ENCODE results near the gene MYO18B.

DNA sequence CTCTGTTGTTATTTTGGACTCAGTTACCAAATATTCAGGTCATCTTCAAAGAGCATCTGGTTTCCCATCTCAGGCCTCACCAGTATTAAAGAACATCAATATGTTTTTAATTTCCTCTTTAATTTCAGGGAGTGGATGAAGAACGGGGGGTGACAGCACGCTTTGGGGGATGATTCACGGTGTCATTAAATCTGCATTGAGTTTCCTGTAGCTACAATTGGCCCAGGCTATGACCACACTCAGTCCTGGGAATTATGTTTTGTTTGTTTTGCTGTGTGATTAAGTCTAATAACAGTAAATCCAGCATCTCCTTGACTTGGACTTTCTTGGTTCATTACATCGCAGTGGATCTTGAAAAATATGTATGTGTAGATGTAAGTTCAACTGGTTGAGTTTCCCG is 277.6 kb downstream of the MYO18B start:
- TF ChIP-seq, protein P1, sequence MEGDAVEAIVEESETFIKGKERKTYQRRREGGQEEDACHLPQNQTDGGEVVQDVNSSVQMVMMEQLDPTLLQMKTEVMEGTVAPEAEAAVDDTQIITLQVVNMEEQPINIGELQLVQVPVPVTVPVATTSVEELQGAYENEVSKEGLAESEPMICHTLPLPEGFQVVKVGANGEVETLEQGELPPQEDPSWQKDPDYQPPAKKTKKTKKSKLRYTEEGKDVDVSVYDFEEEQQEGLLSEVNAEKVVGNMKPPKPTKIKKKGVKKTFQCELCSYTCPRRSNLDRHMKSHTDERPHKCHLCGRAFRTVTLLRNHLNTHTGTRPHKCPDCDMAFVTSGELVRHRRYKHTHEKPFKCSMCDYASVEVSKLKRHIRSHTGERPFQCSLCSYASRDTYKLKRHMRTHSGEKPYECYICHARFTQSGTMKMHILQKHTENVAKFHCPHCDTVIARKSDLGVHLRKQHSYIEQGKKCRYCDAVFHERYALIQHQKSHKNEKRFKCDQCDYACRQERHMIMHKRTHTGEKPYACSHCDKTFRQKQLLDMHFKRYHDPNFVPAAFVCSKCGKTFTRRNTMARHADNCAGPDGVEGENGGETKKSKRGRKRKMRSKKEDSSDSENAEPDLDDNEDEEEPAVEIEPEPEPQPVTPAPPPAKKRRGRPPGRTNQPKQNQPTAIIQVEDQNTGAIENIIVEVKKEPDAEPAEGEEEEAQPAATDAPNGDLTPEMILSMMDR (IDR thresholded peaks at IDR 0.05; ENCODE audit: low read length): no peak
- TF ChIP-seq EZH2 (optimal IDR thresholded peaks at IDR 0.05; ENCODE audit: low read depth, low read length) (no peak), EZH2phosphoT487 (IDR thresholded peaks at IDR 0.05; ENCODE audit: low read length) (no peak)
